Fibroblast of villous mesenchyme (primary cell): Measurements from ENCODE around the gene DEAF1. TPM values are rescaled to one million over a fixed set of nuclear protein-coding genes. Genes with fewer than 3 reads are reported as not detected.

ENCODE experiments used
- DNase-seq: peaks from one replicate; pipeline ENCODE4 v3.0.0-alpha.2; 2010; ENCODE audit warnings: low read depth
- H3K4me3 ChIP-seq: 2 replicates; pipeline ENCODE4 v1.5.1; 2011; ENCODE audit warnings: low read depth, mild to moderate bottlenecking, low read length
- CTCF ChIP-seq: IDR thresholded peaks from 2 replicates; pipeline ENCODE4 v1.5.1; 2012; ENCODE audit warnings: low read depth, mild to moderate bottlenecking, low read length; ENCODE audit not compliant: insufficient read depth
- total RNA-seq: library from RNA; depleted of rRNA; stranded (reverse); fragments of >200 nt; gene quantifications from 2 replicates; pipeline ENCODE4 v1.2.3, GENCODE V29; 2012

The DEAF1 gene
- total RNA-seq, 1 donor = 33.7 TPM

GRCh38 chr11:626475-627307 lies 68.3 kb downstream of the DEAF1 start, which contains the start of gene SCT:
Gene SCT (minus strand): TSS chr11:627181. CDS start chr11:627143, 38 bp downstream.
- H3K4me3 ChIP-seq = no peak within 1 kb of the TSS
- DNase-seq = no peak
- no peak for TF ChIP-seq CTCF

- no peak overlapping the region for H3K4me3 ChIP-seq
- no peak for TF ChIP-seq CTCF
- no peak for DNase-seq
Observed at GRCh38 chr11:625636-626268, 69.3 kb downstream of the DEAF1 start.

- no peak within 1 kb of the TSS for H3K4me3 ChIP-seq
- TF ChIP-seq CTCF = no peak
- no peak for DNase-seq
Observed at GRCh38 chr11:624705-625635, 70.1 kb downstream of the DEAF1 start, which contains the start of gene CDHR5. Gene CDHR5 (minus strand): TSS chr11:624955. CDS start chr11:624902, 53 bp downstream.

- no peak for TF ChIP-seq CTCF
- peak; percentile 30 for DNase-seq
- H3K4me3 ChIP-seq = no peak overlapping the region
Observed at GRCh38 chr11:623999-624704, 70.9 kb downstream of the DEAF1 start.

GRCh38 chr11:623349-623869 lies 71.6 kb downstream of the DEAF1 start:
- no peak for TF ChIP-seq CTCF
- no peak for DNase-seq

GRCh38 chr11:621838-622237 lies 73.2 kb downstream of the DEAF1 start:
- TF ChIP-seq CTCF = no peak
- no peak for DNase-seq
- H3K4me3 ChIP-seq = no peak overlapping the region

More at GRCh38 chr11:623349-623869, 71.6 kb downstream of the DEAF1 start:
- no peak overlapping the region for H3K4me3 ChIP-seq
